Inferior parietal cortex (tissue), 1 donor: Measurements from ENCODE around the gene SEMA3C.

ENCODE experiments used
- DNase-seq: peaks from one replicate; pipeline ENCODE4 v3.0.0-alpha.2; 2016; ENCODE audit errors: extremely low spot score

The SEMA3C gene

GRCh38 chr7:80781561-80781979 lies 137.3 kb downstream of the SEMA3C start:
- peak; percentile 66 for DNase-seq

GRCh38 chr7:80781146-80781545 lies 137.7 kb downstream of the SEMA3C start:
- no peak for DNase-seq

- no peak for DNase-seq
Measured at GRCh38 chr7:80779456-80779855, 139.4 kb downstream of the SEMA3C start.

GRCh38 chr7:80775897-80776296 lies 143.0 kb downstream of the SEMA3C start:
- no peak for DNase-seq

GRCh38 chr7:80775482-80775881 lies 143.4 kb downstream of the SEMA3C start:
- DNase-seq = no peak

GRCh38 chr7:80774843-80775242 lies 144.0 kb downstream of the SEMA3C start:
- no peak for DNase-seq

GRCh38 chr7:80773787-80774508 lies 144.9 kb downstream of the SEMA3C start:
- DNase-seq = no peak

DNA sequence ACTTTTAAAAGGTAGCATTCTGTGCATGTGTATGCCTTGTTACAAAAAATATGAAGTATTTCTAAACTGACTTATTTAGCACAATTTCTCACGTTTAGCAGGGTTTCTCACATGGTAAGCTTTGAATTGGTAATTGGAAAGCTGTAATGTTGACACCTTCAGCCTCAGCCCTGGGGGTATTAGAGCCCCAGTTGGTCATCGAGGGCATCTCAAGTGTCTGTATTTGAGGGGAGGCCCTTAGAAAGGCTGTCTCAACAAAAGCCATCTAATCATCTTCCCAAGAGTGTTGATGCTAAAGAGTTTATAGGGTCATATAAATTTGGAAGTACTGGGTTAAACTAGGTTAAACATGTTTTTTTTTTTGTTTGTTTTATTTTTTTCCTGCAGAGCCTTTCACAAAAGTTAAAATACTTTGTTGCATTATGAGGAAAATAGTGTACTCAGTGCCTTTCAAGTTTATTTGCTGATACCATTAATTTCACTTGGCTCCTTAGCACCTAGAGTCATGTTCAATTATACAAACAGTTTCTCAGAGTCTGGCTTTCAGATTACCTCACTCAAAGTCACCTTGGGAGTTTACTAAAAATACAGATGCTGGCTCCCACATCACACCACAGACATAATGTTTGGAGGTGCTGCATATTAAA lies 146.4 kb downstream of the SEMA3C start:
- no peak for DNase-seq

- no peak for DNase-seq
Measured at GRCh38 chr7:80771523-80771922, 147.3 kb downstream of the SEMA3C start.

DNA sequence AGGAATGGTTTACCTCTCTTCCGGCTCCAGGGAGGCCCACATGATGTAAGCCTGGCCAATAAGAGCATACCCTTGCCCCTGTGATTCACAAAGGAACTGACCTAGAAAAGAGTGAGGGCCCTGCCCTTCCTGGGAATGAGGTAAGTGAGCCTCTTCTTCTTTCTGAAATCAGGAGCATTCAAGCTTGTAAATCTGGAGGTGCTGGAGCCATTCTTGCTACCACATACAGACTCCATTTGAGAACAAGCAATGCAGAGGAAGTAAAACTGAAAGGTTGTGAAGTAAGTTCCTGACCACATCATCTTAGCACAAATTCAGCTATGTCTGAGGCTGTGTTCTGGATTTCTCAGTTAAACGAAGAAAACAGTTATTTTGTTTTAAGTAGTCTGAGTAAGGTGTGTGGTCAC lies 148.2 kb downstream of the SEMA3C start:
- no peak for DNase-seq

- DNase-seq = no peak
Measured at GRCh38 chr7:80770061-80770460, 148.8 kb downstream of the SEMA3C start.

DNA sequence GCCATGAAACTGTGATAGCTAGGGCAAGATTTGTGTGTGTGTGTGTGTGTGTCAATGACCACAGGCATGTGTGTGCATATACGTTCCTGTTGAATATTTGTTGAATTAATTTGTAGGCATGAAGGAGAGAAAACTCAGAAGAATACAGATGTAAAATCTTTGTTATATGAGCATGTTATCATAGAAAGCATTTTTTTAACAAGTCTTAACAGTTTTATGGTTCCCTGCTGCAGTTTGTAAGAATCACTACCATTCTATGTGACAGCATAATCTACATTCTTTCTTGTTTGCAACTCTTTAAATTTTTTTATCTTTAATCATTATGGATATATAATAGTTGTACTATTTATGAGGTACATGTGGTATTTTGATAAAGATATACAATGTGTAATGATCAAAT lies 150.1 kb downstream of the SEMA3C start:
- DNase-seq = no peak

- no peak for DNase-seq
Measured at GRCh38 chr7:80767654-80768053, 151.2 kb downstream of the SEMA3C start.

DNA sequence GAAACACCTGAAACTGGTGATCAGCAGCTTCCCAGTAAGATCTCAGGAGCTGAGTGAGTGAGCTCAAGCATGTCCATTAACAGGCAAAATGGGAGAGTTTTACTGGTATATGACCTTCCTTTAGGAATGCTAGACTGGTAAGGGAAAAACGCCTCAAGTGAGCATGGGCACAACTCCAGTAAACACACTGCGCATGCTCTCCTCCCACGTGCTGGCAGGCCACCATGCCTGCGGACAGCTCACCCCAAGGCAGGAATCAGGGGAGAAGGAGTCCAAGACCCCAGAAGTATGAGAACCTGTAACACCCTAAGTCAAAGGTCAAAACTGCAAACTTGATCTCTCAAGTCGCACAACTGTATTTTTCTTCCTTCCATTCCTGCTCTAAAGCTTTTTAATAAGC lies 152.1 kb downstream of the SEMA3C start:
- no peak for DNase-seq

DNA sequence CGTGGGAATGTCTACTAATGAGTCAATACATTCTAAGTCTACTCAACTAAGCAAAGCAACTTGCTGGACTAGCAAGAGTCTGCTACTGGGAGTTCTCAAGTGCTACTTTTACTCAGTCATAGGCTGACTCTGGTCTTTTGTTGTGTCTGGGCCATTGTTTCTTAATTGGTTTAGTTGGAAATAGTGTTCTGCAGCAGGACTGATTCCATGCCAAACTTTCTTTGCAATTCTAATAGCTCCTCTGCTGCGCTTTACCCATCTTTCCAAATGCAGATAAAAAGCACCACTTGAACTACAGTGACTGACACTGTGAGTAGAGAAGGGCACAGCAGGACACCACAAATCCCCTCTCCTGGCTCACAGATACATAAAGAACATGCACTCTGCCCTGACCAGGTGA lies 154.7 kb downstream of the SEMA3C start:
- DNase-seq = no peak

DNA sequence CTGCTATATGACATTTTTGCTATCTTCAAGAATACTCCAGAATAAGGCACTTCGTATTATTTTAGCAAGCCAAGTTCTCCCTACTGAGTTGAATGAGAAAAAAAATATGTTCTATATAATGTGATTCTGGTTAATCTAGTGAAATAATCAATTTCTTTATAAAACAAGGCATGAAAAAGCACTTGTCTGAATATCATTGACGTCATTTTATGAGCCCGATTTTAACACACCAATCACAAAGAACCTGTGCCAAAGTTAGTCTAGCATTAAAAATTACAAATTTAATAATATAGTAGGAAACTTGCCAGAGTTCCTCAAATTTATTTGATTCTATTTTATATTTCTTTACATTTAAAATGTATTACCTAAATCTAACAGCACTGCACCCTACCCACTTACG lies 155.1 kb downstream of the SEMA3C start:
- no peak for DNase-seq

GRCh38 chr7:80763289-80763688 lies 155.6 kb downstream of the SEMA3C start:
- DNase-seq = no peak

DNA sequence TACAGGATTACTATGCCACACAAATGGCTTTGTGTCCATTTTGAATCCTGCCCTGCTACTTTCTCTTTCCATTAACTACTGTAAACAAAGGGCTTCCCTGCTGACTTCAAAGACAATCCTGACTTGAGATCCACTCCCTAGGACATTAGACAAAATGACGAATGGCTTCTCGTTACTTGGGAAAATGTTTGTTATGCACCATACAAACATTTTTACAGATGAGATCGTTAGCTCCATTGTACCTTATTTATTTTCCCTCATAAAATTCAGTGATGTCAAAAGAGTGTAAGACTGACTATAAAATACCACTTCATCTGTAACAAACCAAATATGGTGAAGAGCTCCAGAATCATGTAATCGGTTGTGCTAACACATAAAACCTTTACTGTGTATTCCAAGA lies 158.6 kb downstream of the SEMA3C start:
- DNase-seq = no peak

- DNase-seq = no peak
Measured at GRCh38 chr7:80752954-80753690, 165.7 kb downstream of the SEMA3C start.

GRCh38 chr7:80749270-80749669 lies 169.6 kb downstream of the SEMA3C start:
- DNase-seq = no peak

DNA sequence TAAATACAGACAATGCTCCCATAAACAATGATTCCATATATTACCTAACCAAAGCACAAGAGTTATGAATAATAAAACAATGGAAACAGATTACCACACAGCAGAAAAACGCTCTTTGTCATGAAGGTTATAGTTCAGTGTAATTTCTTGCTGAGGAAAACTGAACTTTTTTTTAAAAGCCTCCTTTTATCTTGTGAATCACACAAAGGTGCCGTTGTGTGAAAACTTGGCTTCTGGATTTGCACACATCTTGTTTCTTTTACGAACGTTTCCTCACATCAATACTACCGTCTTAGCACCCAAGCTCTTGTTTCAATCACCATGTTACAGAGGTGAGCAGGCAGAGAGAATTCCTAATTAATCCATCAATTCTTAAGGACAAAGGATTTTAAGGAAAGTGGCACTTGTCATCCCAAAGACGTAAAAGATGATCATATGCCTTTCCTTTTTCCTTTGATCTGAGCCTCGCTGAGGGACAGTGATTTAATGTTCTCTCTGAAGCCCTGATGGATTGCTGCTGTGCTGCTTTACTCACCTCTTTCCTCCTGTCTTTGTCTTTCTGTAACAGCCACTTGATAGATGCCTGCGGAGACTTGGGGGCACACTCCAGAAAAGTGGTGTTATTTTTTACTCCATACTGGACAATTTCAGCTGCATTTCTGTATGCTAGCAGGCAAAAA lies 170.3 kb downstream of the SEMA3C start:
- peak; percentile 30 for DNase-seq
